Neural progenitor cell (in vitro differentiated cells): ENCODE results near the gene HDAC4.

ENCODE experiments used
- CTCF ChIP-seq: fragments of 200-600 bp; sonication (generic); IDR thresholded peaks from 2 replicates; pipeline ENCODE4 v1.5.1; 2017; ENCODE audit warnings: antibody characterized with exemption, mild to moderate bottlenecking
- EZH2 ChIP-seq: fragments of 200-600 bp; sonication (generic); IDR thresholded peaks from 2 replicates; pipeline ENCODE4 v1.6.1; 2017; ENCODE audit warnings: antibody characterized with exemption, mild to moderate bottlenecking, moderate library complexity
- EZH2phosphoT487 ChIP-seq: fragments of 200-600 bp; sonication (generic); IDR thresholded peaks from 2 replicates; pipeline ENCODE4 v1.6.1; 2017; ENCODE audit warnings: antibody characterized with exemption

GRCh38 chr2:239178954-239179353, 221.9 kb downstream of the HDAC4 start:
- TF ChIP-seq CTCF (no peak), EZH2phosphoT487 (no peak), EZH2 (no peak)
